GM18907 (cell line): Measurements from ENCODE around the gene ACOXL.

ENCODE experiments used
- ATAC-seq: cut with Tn5 transposase; IDR thresholded peaks from one replicate; pipeline ENCODE4 v1.9.1; 2021; ENCODE audit warnings: mild to moderate bottlenecking, moderate library complexity; ENCODE audit not compliant: unreplicated experiment

The ACOXL gene

DNA sequence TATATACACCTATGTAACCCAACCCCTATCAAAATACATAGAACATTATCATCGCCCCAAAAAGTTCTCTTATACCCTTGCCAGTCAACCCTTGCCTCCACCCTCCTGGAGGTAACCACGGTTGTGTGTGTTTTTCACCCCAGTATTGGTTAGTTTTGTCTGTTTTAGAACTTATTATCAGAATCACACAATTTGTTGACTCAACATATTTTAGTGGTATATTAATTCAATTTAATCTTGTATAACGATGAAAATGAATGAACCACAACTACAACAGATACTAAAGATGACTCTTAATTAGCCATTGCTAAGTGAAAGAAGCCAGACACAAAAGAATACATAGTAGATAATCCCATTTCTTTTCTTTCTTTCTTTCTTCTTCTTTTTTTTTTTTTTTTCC lies 19.3 kb downstream of the ACOXL start:
- ATAC-seq, result no peak

DNA sequence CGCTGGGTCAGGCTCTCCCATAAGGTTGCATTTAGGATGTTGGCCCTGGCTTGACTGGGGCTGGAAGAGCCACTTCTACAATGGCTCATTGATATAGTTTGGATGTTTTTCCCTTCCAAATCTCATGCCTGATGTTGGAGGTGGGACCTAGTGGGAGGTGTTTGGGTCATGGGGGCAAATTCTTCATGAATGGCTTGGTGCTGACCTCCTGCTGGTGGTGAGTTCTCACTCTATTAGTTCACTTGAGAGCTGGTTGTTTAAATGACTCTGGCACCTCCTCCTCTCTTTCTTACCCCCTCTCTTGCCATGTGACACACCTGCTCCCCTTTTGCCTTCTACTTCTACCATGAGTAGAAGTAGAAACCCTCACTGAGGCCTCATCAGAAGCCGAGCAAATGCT lies 20.5 kb downstream of the ACOXL start:
- no peak for ATAC-seq

DNA sequence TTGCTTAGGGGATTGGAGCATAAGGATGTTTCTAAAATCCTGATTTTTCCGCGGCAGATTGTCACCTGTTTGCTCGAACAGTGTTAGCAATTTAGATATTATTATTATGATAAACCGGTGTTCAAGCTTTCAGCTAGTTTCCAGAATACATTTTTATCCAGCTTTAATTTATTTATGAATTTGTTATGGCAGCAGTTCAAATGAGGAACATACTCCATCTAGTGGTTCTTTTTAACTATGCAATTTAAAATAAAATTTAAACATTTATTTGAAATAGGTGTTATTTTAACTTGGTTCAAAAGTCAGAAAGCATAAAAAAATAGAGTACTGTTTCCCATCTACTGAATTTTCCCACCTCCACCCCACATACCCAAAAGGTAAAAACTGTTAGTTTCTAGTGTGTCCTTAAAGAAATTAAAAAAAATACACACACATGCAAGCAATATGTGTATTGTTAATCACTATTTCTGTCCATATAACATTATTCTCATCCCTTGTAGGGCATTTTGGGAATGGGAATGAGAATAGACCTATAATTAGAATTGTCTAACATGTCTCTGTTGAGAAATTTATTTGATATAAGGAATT lies 23.2 kb downstream of the ACOXL start:
- ATAC-seq, result no peak

DNA sequence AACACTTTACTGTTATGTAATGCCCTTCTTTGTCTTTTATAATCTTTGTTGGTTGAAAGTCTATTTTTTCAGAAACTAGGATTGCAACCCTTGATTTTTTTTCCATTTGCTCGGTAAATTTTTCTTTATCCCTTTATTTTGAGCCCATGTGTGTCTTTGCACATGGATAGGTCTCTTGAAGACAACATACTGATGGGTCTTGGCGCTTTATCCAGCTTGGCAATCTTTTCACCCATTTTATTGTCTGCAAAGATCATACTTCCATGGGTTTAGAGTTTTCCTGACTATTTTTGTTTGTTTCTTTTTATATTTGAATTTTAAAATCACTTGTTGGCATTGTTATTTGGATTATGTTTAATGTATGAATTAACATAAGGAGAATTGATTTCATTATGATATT lies 27.0 kb downstream of the ACOXL start:
- ATAC-seq, result no peak

DNA sequence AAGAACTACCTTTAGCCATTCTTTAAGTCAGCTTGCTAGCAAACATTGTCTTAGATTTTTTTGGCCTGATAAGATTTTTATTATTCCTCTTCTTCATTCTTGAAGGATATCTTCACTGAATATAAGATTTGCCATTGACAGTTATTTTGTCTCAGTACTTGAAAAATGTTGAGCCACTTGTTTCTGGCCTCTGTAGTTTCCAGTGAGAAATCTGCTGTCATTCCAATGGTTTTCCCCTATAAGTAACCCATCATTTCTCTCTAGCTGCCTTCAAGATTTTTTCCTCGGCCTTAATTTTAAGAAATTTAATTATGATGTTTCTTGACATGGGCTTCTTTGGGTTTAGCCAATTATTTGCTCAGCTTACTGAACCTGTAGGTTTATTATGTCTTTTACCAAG lies 32.6 kb downstream of the ACOXL start:
- no peak for ATAC-seq

DNA sequence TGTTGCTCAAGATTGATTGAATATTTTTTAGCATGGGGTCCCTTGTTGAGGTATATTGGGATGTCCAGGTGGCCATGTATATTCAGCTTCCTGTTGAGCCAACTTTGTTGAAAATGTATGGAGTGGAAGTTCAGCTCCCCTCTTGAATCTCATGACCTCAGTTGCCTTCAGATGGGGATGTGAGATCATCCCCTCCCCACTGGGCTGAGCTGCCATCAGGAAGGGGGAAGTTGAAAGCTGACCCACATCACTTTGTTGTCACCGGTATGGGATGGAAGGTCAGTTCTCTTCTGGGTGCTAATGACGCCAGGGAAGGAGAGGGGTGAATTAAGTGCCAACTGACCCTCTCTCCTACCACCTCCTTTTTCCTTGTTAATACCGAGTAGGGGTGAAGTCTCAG lies 33.9 kb downstream of the ACOXL start:
- ATAC-seq, result no peak

DNA sequence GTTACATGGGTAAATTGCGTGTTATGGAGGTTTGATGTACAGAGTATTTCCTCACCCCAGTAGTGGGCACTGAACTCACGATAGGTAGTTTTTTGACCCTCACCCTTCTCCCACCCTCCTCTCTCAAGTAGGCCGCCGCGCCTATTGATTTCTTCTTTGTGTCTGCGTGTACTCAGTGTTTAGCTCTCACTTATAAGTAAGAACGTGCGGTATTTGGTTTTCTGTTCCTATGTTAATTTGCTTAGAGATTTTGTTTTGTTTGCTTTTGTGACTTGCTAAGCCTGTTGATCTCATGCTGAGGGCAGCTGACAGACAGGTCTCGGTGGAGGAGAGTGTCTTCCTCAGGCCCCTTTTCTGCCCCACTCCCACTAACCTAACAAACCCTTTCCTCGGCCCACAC lies 36.2 kb downstream of the ACOXL start:
- ATAC-seq, result no peak

DNA sequence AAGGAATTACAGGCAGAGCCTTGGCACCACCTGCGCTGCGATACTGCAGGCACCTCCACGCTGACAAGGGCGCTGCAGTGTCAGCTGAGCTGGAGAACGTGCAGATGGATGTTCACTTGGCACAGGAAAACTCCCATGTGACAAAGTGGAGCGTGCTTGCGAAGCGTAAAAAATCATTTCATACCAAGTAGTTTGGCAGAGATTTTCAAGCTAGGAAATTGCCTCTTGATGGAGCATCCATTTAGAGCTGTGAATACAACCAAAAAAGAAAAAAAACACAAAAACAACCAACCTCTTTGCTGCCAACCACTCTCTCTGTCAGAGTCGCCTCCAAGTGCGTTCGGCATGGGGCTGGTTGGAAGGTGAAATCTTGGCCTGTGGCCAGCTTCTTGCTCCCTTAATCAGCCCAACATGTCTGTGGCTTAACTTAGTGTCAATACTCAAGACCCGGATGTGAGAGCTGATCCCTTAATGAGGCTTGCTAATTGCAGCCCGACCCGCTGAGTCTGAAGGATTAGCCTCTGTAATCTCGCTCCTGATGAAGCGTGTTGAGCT lies 38.1 kb downstream of the ACOXL start:
- ATAC-seq, result no peak

DNA sequence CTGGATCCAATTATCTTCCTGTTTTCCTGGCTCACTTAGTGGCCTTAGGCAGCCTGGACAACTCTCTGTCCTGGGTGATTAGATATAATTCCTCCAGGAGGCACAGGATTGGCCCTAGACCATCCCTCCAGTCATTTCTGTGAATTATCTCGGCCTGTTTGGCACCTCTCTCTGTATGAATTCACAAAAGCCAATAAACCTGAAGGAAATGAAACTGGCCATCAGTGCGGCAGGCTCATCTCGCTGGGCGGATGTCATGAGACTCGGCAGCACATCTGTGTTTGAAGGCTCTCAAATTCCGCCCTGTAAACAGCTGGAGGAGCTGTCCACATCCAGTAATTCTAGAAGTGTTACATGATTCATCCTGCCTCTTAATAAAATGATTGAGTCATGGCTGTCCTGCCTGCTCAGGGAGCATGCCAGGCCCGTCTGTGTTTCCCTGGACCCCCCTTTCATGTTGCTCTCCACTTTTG lies 38.6 kb downstream of the ACOXL start:
- ATAC-seq, result no peak

DNA sequence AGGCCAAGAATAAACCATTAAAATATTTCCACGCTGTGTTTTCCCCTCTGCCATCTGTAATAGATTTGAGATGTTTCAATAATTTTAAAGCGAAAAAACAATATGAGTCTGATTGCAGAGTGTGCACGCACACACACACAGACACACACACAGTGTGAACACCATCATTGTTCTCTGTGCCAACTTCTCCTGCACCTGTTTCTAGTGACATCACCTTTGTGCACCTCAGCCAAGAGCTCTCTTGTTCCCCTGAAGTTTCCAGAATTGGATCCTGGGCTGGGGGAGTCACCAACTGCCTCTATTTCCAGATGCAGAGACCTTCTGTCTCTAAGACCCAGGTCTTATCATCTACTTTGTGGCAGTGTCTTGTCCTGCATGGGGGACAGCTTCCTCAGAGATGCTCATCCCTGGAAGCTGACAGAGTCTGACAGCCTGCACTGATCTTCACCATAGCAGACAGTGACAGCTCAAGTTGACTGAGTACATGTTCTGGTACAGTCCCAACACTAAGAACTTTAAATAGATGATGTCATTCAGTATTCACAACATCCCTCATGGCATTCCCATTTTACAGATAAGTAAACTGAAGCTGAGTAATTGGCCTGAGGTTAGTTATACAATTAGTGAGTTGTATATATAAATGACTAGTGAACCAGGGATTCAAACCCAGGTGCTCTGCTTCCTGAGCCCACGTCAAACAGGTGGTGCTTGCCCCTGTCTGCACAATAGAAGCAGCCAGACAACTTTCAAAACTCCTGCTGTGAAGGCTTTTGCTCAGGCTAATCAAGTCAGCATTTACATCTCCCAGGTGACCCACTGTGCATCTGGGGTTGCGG lies 39.4 kb downstream of the ACOXL start:
- no peak for ATAC-seq

DNA sequence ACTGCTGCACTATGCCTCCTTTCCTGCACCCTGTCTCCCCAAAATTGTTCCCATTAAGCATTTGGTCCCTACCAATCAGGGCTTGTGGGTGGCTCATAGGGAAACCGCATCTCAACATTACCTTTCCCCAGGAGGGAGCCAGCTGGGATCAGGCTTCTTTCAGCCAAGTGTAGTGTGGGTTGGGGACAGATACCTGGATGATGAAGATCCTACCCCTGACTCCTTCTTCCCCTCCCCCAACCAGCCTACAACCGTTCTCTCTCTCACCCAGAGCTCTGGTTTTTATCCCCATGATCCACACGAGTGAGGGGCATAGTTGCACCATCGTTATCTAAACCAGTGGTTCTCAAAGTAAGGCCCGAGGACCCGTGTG lies 40.0 kb downstream of the ACOXL start:
- ATAC-seq, result no peak

DNA sequence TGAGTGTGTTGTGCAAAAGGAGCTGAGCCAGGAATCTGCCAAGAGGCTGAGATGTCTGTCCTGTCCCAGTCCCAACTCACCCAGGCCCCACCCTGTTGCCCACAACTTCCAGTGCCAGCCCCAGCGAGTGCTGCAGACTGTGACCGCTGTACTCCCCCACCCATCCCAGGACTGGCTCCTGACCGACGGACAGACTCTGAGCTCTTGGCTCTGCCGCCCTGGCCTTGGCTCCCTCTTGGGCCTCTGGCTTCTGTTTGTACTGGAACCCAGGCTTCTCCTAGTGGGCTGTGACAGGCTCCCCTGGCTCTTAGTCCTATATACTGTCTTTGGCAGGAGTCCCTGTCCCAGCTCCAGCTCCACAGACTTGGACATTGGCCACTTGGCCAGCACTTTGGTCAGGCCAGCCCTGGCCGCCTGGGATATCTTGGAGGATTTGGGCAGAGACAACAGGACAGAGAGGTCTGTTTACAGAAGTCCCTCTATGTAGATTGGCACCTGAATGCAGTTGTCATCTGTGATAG lies 41.1 kb downstream of the ACOXL start:
- no peak for ATAC-seq

DNA sequence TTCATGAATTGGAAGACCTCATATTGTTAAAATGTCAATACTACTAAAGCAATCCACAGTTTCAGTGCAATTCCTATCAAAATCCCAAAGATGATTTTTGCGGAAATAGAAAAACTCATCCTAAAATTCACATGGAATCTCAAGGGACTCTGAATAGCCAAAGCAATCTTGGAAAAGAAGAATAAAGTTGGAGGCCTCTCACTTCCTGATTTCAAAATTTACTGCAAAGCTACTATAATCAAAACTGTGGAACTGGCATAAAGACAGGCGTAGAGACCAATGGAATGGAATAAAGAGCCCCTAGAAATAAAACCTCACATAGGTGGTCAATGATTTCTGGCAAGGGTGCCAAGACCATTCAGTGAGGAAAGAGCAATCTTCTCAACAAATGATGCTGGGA lies 42.3 kb downstream of the ACOXL start:
- no peak for ATAC-seq

DNA sequence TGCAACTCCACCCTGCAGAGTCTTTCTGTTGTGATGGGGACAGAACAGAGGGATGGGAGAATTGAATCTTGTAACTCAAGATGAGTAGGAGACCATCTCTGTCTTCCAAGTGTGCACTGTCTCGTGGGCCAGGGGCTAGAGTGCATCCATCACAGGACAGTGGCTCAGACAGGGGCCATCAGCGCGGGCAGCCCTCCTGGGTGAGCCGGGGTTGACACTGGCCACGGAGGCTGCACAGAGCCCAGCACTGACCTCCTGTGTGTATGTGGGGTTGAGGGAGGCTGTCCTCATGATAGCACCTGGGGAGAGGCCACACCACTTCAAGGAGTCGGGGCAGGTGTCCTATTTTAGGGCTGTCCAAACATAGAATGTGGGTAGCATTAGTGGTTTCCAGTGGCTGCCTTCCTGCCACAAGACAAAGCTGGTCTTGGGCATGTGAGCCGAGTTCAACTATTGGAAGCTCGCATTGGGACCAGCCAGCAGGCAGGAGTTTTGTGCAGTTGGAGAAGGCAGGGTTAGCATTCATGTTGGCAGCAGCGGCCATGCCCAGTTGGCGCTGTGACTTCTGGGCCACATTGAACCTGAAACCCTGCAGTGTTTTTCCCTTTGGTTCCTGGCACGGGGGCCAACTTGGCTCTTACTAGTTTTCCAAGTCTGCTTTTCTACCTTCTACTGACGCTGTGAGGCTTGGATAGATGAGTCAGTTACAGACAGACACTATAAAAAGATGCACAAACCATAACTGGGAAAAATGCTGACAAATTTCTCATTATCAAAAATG lies 45.3 kb downstream of the ACOXL start:
- no peak for ATAC-seq

DNA sequence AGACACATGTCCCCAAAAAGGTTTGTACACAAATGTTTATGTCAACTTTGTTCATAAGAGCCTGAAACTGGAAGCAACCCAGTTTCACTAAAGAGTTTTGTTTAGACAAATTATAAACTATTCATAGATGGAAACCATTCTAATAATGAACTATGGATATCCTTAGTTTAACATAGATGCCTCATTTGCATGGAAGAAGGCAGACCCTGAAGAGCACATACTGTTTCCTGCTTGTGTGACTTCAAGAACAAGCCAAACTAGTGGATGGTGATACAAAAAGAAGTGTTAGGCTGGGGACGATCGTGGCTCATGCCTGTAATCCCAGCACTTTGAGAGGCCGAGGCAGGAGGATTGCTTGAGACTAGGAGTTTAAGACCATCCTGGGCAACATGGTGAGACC lies 48.1 kb downstream of the ACOXL start:
- ATAC-seq, result no peak

DNA sequence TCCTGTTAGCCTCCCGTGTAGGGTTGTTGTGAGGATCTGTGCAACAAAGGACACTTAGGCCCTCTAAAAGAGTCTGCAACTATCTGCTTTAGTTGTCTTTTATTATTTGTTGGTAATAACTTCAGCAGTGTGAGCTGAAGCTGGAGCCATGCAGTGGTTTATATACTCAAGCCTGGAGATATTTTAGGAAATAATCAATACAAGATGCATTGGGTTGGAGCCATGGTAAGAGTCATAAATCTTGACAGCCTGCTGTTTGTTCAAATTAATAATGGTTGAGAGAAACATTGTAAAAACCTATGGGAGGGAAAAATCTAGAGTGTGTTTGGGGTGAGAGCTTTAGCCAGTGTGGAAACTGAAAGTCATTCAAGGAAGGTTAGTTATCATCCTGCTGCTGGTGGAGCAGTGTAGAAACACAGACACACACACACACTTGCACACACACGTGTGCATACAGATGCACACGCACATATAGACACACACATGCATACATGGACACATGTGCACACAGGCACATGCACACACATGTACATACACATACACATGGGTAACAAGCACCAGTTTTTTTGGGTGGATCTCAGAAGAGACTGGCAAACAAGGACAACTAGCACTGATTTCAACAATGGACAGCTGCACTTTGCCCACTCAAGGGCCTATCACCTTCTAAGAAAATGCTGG lies 51.0 kb downstream of the ACOXL start:
- ATAC-seq, result no peak

DNA sequence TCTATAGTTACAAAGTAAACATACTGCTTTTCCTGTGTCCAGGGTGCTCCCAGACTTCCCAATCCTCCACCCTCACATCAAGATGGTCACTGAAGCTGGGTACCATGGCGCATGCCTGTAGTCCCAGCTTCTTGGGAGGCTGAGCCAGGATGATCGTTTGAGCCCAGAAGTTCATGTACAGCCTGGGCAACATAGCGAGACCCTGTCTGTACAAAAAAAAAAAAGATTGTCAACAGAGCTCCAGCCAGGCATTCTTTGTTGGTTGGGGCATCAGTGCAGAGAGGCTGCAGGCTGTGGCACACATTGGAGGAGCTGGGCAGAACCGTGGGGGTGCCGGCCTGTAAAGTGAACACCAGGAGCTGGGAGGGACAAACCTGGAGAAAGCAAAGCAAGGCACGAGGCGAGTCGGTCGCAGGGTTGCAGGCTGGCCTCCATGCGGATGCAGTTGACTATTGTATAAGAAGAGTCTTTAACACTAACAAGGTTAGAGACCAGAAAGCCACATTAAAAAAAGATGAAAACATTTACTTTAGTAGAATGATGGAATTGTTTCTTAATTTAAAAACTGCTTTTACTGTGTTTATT lies 51.8 kb downstream of the ACOXL start:
- no peak for ATAC-seq

DNA sequence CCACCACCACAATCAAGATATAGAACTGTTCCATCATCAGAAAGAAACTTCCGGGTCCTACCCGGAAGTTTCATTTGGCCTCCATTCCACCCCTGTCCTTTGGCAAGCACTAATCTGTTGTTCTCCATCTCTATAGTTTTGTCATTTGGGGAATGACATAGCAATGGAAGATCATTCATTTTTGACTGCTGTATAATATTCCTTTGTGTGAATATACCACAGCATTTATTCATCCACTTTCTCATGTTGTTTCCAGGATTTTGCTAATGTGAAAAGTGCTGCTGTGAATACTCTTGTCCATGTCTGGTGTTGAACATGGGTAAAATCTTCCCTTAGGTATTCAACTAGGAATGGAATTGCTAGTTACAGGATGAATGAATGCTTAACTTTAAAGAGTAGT lies 53.1 kb downstream of the ACOXL start:
- ATAC-seq, result no peak

DNA sequence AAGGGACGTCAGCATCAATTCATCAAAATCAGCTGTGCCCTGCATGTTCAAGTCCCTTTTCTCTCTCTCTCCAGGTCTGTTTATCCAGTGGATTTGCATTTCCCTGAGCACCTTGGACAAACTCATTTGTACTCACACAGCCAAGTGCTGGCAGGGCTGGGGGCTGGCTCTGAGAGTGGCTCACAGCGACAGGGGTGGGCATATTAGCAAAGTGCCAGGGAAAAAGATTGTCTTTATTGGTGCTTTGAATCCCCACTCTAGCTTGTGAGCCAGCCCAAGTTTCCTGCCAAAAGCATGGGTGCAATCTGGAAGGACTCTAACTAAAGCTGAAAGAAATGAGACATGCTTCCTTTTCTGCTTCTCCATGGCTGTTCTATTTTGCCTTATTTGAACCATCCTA lies 56.6 kb downstream of the ACOXL start:
- ATAC-seq, result no peak

DNA sequence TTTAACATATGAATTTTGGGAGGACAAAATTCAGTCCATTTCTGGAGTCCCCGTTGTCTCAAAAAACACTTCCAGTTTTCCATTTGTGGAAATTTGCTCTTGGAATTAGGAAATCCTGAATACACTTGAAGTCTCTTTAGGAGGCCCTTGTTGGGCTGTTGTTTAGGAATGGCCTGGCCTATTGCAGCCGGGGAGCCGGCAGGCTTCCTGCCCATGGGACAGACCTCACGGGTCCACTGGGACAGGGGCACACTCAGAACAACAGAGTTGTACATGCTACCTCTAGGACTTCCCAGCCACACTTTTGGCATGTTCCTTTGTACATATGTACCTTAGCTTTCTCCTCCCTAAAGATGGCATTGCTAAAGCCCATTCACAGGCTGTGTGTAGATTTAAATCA lies 57.3 kb downstream of the ACOXL start:
- ATAC-seq, result no peak
